ENCODE results near the gene PRKCD. TPM values are rescaled to one million over a fixed set of nuclear protein-coding genes. Genes with fewer than 3 reads are reported as not detected.

The PRKCD gene
- total and polyA plus RNA-seq, 2 donors (not counting 1 experiment from before 2014, with no cell fraction given), result 46.7 to 68.8 TPM

- ChIA-PET CTCF (interaction anchor here (4.7 kb wide), 1 partner anchor 12 kb away, joined by 20 read pairs; no protein-coding TSS in a partner anchor), POLR2A (no interaction called here)
- no peaks in the 10 kb centered on the region for H3K4me1 Mint-ChIP-seq
- no peak for DNase-seq
- H3K36me3 ChIP-seq (replicated peaks in 1 of 2; ENCODE audit: control extremely low read depth in 1 of 2, control insufficient read depth in 1 of 2, extremely low read depth in 1 of 2, insufficient read depth in 2 of 2, low read length in 1 of 2), result no peaks in the 10 kb centered on the region
- H3K27ac ChIP-seq (ENCODE audit: low read length in 2 of 2), result no peak overlapping the region
- no peak overlapping the region for H2AFZ ChIP-seq (ENCODE audit: insufficient read depth, low read depth, low read length, poor library complexity, severe bottlenecking)
- no peaks in the 10 kb centered on the region for H3K9me3 ChIP-seq (ENCODE audit: control extremely low read depth in 1 of 3, control insufficient read depth in 2 of 3, insufficient read depth in 1 of 3, low read length in 2 of 3)
- H3K4me3 Mint-ChIP-seq, result no peak overlapping the region
- no peaks in the 10 kb centered on the region for H3K27me3 Mint-ChIP-seq
- no peaks in the 10 kb centered on the region for H3K4me1 ChIP-seq (ENCODE audit: control insufficient read depth in 2 of 2, insufficient read depth in 2 of 2, low read length in 2 of 2)
- no peaks in the 10 kb centered on the region for H4K20me1 ChIP-seq (ENCODE audit: control insufficient read depth, insufficient read depth, low read length, poor library complexity, severe bottlenecking)
- H3K27me3 ChIP-seq (replicated peaks in 1 of 4; ENCODE audit: control extremely low read depth in 1 of 4, control insufficient read depth in 3 of 4, insufficient read depth in 4 of 4, low read length in 3 of 4), result no peaks in the 10 kb centered on the region
- H3K4me3 ChIP-seq (ENCODE audit: control extremely low read depth in 1 of 5, extremely low read depth in 1 of 5, insufficient read depth in 1 of 5, low read depth in 2 of 5, low read length in 4 of 5), result no peak overlapping the region
- ATAC-seq (ENCODE audit: low read depth), result no peak
- H3K27ac Mint-ChIP-seq, result no peak overlapping the region
- no peaks in the 10 kb centered on the region for H3K79me2 ChIP-seq (ENCODE audit: control insufficient read depth, insufficient read depth, low read length)
- H3K9ac ChIP-seq (ENCODE audit: low read length), result no peak overlapping the region
- WGBS (ENCODE audit: insufficient coverage), result 100% methylated on average over 1 of the region's 3 CpGs
- intact Hi-C loops (cut with micrococcal nuclease), result no loop called here
- no peak overlapping the region for H3K4me2 ChIP-seq (replicated peaks; ENCODE audit: low read depth, low read length, poor library complexity, severe bottlenecking)
- H3K9me3 Mint-ChIP-seq (ENCODE audit: insufficient read depth), result no peaks in the 10 kb centered on the region
- TF ChIP-seq CTCF (IDR thresholded peaks at IDR 0.05) (no peak), EZH2 (IDR thresholded peaks at IDR 0.05; ENCODE audit: borderline replicate concordance, insufficient read depth, low read depth, low read length, poor library complexity, severe bottlenecking) (no peak)
Measured at GRCh38 chr3:53145713-53146080, 15.3 kb upstream of the PRKCD start.

GRCh38 chr3:53146319-53146891, 14.6 kb upstream of the PRKCD start:
- no peak overlapping the region for H2AFZ ChIP-seq (ENCODE audit: insufficient read depth, low read depth, low read length, poor library complexity, severe bottlenecking)
- 99% methylated on average over 6 of the region's 7 CpGs for WGBS (ENCODE audit: insufficient coverage)
- no peaks in the 10 kb centered on the region for H3K36me3 ChIP-seq (replicated peaks in 1 of 2; ENCODE audit: control extremely low read depth in 1 of 2, control insufficient read depth in 1 of 2, extremely low read depth in 1 of 2, insufficient read depth in 2 of 2, low read length in 1 of 2)
- H3K27ac ChIP-seq (ENCODE audit: low read length in 2 of 2), result no peak overlapping the region
- H3K4me2 ChIP-seq (replicated peaks; ENCODE audit: low read depth, low read length, poor library complexity, severe bottlenecking), result no peak overlapping the region
- ChIA-PET POLR2A (no interaction called here), CTCF (interaction anchor here (1.0 kb wide), 1 partner anchor 12 kb away, joined by 5 read pairs; no protein-coding TSS in a partner anchor)
- no peaks in the 10 kb centered on the region for H3K79me2 ChIP-seq (ENCODE audit: control insufficient read depth, insufficient read depth, low read length)
- ATAC-seq (ENCODE audit: low read depth) (no peak), DNase-seq (no peak)
- H3K9ac ChIP-seq (ENCODE audit: low read length), result no peak overlapping the region
- no peaks in the 10 kb centered on the region for H4K20me1 ChIP-seq (ENCODE audit: control insufficient read depth, insufficient read depth, low read length, poor library complexity, severe bottlenecking)
- TF ChIP-seq CTCF (IDR thresholded peaks at IDR 0.05), result no peak
- no peak for TF ChIP-seq EZH2 (IDR thresholded peaks at IDR 0.05; ENCODE audit: borderline replicate concordance, insufficient read depth, low read depth, low read length, poor library complexity, severe bottlenecking)
- no peaks in the 10 kb centered on the region for H3K9me3 ChIP-seq (ENCODE audit: control extremely low read depth in 1 of 3, control insufficient read depth in 2 of 3, insufficient read depth in 1 of 3, low read length in 2 of 3)
- no peaks in the 10 kb centered on the region for H3K4me1 ChIP-seq (ENCODE audit: control insufficient read depth in 2 of 2, insufficient read depth in 2 of 2, low read length in 2 of 2)
- no peaks in the 10 kb centered on the region for H3K9me3 Mint-ChIP-seq (ENCODE audit: insufficient read depth)
- H3K4me3 Mint-ChIP-seq, result no peak overlapping the region
- no peaks in the 10 kb centered on the region for H3K27me3 Mint-ChIP-seq
- H3K27ac Mint-ChIP-seq, result no peak overlapping the region
- no peak overlapping the region for H3K4me3 ChIP-seq (ENCODE audit: control extremely low read depth in 1 of 5, extremely low read depth in 1 of 5, insufficient read depth in 1 of 5, low read depth in 2 of 5, low read length in 4 of 5)
- H3K4me1 Mint-ChIP-seq, result no peaks in the 10 kb centered on the region
- no peaks in the 10 kb centered on the region for H3K27me3 ChIP-seq (replicated peaks in 1 of 4; ENCODE audit: control extremely low read depth in 1 of 4, control insufficient read depth in 3 of 4, insufficient read depth in 4 of 4, low read length in 3 of 4)
- intact Hi-C loops (cut with micrococcal nuclease), result no loop called here
